SK-N-SH (cell line): ENCODE results near the gene RPRD2. TPM values are rescaled to one million over a fixed set of nuclear protein-coding genes. Genes with fewer than 3 reads are reported as not detected.
A peak's percentile ranks its signal among the peaks of the same experiment; 100 is the strongest.

Source experiments
- CTCF ChIA-PET: fragments of 300-600, 350-600 bp; formaldehyde crosslinking; extraction: SDS; loops from one replicate; lab custom pipeline; 2021; lab: Yijun Ruan, JAX
- POLR2A ChIA-PET: fragments of 350-600 bp; sonication (Branson Sonifier 250); formaldehyde crosslinking; extraction: SDS; loops from one replicate; lab custom pipeline; 2020; ENCODE audit warnings: antibody characterized with exemption, inconsistent platforms; lab: Yijun Ruan, JAX
- DNase-seq: peaks from one replicate; pipeline ENCODE4 v3.0.0; 2012
- H2AFZ ChIP-seq: fragments of 200-600 bp; sonication (generic); 2 replicates; pipeline ENCODE4 v1.8.1; 2016; ENCODE audit warnings: antibody characterized with exemption, mild to moderate bottlenecking, low read depth
- H3F3A ChIP-seq: fragments of 200-600 bp; sonication (generic); replicated peaks from 2 replicates; pipeline ENCODE3; 2016; ENCODE audit warnings: antibody characterized with exemption, mild to moderate bottlenecking; ENCODE audit not compliant: insufficient read depth
- H3K27ac ChIP-seq, 2 experiments: fragments of 200-500 bp in 1 of 2; fragments of 200-600 bp in 1 of 2; sonication (Bioruptor generic) in 1 of 2; sonication (generic), shearing (Covaris generic) in 1 of 2; 2 replicates each; pipeline versions ENCODE4 v1.5.1 to v1.6.1; 2014 to 2016; ENCODE audit warnings: low read depth in 2 of 2, inconsistent platforms in 1 of 2, low read length in 1 of 2, mild to moderate bottlenecking in 1 of 2, mixed read lengths in 1 of 2
- H3K27me3 ChIP-seq: fragments of 200-600 bp; sonication (generic), shearing (Covaris generic); 2 replicates; pipeline ENCODE4 v1.6.1; 2016; ENCODE audit warnings: mixed run types; ENCODE audit not compliant: insufficient read depth
- H3K36me3 ChIP-seq, 2 experiments: fragments of 200-500 bp in 1 of 2; fragments of 200-600 bp in 1 of 2; sonication (Bioruptor generic) in 1 of 2; sonication (generic) in 1 of 2; replicated peaks in 1 of 2; 2 replicates each; pipeline versions ENCODE3 to v1.5.1; 2014 to 2016; ENCODE audit warnings: low read length in 1 of 2, mild to moderate bottlenecking in 1 of 2; ENCODE audit not compliant: insufficient read depth in 2 of 2, control insufficient read depth in 1 of 2
- H3K4me1 ChIP-seq, 2 experiments: fragments of 200-500 bp in 1 of 2; fragments of 200-600 bp in 1 of 2; sonication (Bioruptor generic) in 1 of 2; sonication (generic), shearing (Covaris generic) in 1 of 2; 2 replicates each; pipeline versions ENCODE4 v1.5.1 to v1.6.1; 2014 to 2016; ENCODE audit warnings: low read depth in 1 of 2, low read length in 1 of 2, mixed run types in 1 of 2; ENCODE audit not compliant: insufficient read depth in 2 of 2, control insufficient read depth in 1 of 2
- H3K4me2 ChIP-seq: fragments of 200-600 bp; sonication (generic), shearing (Covaris generic); 2 replicates; pipeline ENCODE4 v1.6.1; 2017; ENCODE audit warnings: mixed run types
- H3K4me3 ChIP-seq, 2 experiments: fragments of 200-500 bp in 1 of 2; fragments of 200-600 bp in 1 of 2; sonication (Bioruptor generic) in 1 of 2; sonication (generic), shearing (Covaris generic) in 1 of 2; 2 replicates each; pipeline versions ENCODE4 v1.5.1 to v1.8.1; 2014 to 2016; ENCODE audit warnings: low read depth in 2 of 2, inconsistent platforms in 1 of 2, low read length in 1 of 2, mild to moderate bottlenecking in 1 of 2, mixed read lengths in 1 of 2, moderate library complexity in 1 of 2
- H3K79me2 ChIP-seq: fragments of 200-600 bp; sonication (generic); 2 replicates; pipeline ENCODE4 v1.8.1; 2017; ENCODE audit warnings: mild to moderate bottlenecking; ENCODE audit not compliant: insufficient read depth
- H3K9ac ChIP-seq: fragments of 200-600 bp; sonication (generic); 2 replicates; pipeline ENCODE4 v1.6.1; 2017; ENCODE audit warnings: mixed run types
- H3K9me2 ChIP-seq: fragments of 200-600 bp; sonication (generic); 2 replicates; pipeline ENCODE4 v1.6.1; 2017; ENCODE audit warnings: mixed run types
- H3K9me3 ChIP-seq: fragments of 200-600 bp; sonication (generic); 2 replicates; pipeline ENCODE4 v1.6.1; 2017; ENCODE audit warnings: mixed run types, mild to moderate bottlenecking, moderate library complexity
- H4K20me1 ChIP-seq: fragments of 200-600 bp; sonication (generic); 2 replicates; pipeline ENCODE4 v1.6.1; 2017; ENCODE audit warnings: mild to moderate bottlenecking, mixed run types; ENCODE audit not compliant: insufficient read depth
- FOSL2 ChIP-seq: IDR thresholded peaks from 2 replicates; pipeline ENCODE4 v1.4.0; 2012; ENCODE audit warnings: low read depth, mild to moderate bottlenecking, moderate library complexity, borderline replicate concordance
- FOXM1 ChIP-seq: IDR thresholded peaks from 2 replicates; pipeline ENCODE4 v1.4.0; 2012; ENCODE audit warnings: low read depth, mild to moderate bottlenecking
- JUND ChIP-seq: IDR thresholded peaks from 2 replicates; pipeline ENCODE4 v1.4.0; 2012
- RXRA ChIP-seq: IDR thresholded peaks from 2 replicates; pipeline ENCODE4 v1.4.0; 2012; ENCODE audit warnings: low read depth, mild to moderate bottlenecking, borderline replicate concordance
- SIN3A ChIP-seq: IDR thresholded peaks from 2 replicates; pipeline ENCODE4 v1.6.1; 2012; ENCODE audit warnings: low read depth, mild to moderate bottlenecking, low read length, moderate library complexity, borderline replicate concordance
- TAF1 ChIP-seq: IDR thresholded peaks from 2 replicates; pipeline ENCODE4 v1.6.1; 2012; ENCODE audit warnings: low read depth, mild to moderate bottlenecking, low read length, moderate library complexity, borderline replicate concordance
- TCF12 ChIP-seq: IDR thresholded peaks from 2 replicates; pipeline ENCODE4 v1.4.0; 2012
- WGBS: methylation state at CpG from one replicate; pipeline ENCODE4 v1.1.6; 2017; ENCODE audit warnings: low lambda C conversion rate; 5-methylcytosine and 5-hydroxymethylcytosine counted together
- polyA plus RNA-seq, 3 experiments: library from polyadenylated mRNA; depleted of rRNA; stranded (reverse); fragments of >200 nt; gene quantifications; 2 replicates each; pipeline ENCODE4 v1.2.3, GENCODE V29; 2012
- TF ChIP-seq, protein P1 (sequence below): IDR thresholded peaks from 2 replicates; pipeline ENCODE4 v1.4.0; 2012; ENCODE audit warnings: low read depth, borderline replicate concordance
- TF ChIP-seq, protein P2 (sequence below): IDR thresholded peaks from 2 replicates; pipeline ENCODE4 v1.4.0; 2012; ENCODE audit warnings: low read depth, borderline replicate concordance
- TF ChIP-seq, protein P3 (sequence below): fragments of 200-600 bp; sonication (generic); IDR thresholded peaks from 2 replicates; pipeline ENCODE4 v1.6.1; 2017; ENCODE audit warnings: antibody characterized with exemption, mild to moderate bottlenecking, moderate library complexity

The RPRD2 gene
- polyA plus RNA-seq, 1 of the 3 experiments (the other 2 are of a cell fraction), result 9.2 TPM

DNA sequence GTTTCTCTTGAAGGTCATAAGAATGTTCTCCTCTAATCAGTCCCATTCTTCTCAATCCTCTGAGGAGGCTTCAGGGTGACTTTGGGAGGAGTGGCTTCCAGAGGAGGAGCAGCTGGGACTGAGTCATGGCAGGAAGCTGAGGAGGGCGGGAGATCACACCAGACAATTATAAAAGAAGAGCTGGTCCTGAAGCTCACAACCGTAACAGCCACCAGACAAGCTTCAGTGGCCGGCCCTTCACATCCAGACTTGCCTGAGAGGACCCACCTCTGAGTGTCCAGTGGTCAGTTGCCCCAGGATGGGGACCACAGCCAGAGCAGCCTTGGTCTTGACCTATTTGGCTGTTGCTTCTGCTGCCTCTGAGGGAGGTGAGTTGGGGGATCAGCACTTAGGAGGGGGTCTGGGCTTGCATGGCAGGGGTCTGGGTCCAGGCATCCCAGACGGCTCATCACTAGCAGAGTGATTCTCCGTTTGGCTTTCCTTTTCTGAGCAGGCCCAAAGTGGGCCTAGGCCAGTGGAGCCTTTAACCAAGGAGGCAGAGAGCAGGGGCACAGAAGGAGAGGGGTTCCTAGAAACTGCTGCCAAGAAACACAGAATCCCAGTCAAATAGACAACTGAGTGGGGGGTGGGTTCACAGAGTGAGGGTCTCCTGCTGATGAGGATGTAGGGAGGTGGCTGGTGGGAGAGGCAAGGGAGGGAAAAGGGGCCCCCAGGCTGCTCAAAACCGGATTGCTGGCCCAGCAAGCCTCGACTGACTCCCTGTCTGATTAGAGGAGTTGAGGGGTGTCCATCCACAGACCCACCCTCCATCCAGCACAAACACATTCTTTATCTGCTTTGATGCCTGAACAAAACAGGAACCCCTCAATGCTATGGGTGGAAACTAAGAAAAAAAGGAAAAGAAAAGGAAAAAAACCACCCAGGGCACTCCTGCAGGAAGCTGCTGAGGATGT, 144.2 kb downstream of the RPRD2 start, which contains the start of gene ECM1:
Gene ECM1, plus strand, starts transcription at position 198 of the 953 bp plus-strand sequence. Its CDS starts 101 bp downstream, at position 299.
- H4K20me1 ChIP-seq, result no peaks in the 10 kb centered on the region
- TF ChIP-seq, protein P1, sequence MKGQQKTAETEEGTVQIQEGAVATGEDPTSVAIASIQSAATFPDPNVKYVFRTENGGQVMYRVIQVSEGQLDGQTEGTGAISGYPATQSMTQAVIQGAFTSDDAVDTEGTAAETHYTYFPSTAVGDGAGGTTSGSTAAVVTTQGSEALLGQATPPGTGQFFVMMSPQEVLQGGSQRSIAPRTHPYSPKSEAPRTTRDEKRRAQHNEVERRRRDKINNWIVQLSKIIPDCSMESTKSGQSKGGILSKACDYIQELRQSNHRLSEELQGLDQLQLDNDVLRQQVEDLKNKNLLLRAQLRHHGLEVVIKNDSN, result no peak
- TF ChIP-seq TAF1 (peak; percentile 40; the same call in 1 of the 2 replicates), FOSL2 (peak; percentile 69; the same call in 1 of the 2 replicates), RXRA (no peak), FOXM1 (no peak), SIN3A (0 out of 2 replicates have a peak, but pooled peaks have one; percentile 29), JUND (peak; percentile 64; the same call in 1 of the 2 replicates), TCF12 (peak; percentile 37; the same call in 1 of the 2 replicates)
- TF ChIP-seq, protein P2, sequence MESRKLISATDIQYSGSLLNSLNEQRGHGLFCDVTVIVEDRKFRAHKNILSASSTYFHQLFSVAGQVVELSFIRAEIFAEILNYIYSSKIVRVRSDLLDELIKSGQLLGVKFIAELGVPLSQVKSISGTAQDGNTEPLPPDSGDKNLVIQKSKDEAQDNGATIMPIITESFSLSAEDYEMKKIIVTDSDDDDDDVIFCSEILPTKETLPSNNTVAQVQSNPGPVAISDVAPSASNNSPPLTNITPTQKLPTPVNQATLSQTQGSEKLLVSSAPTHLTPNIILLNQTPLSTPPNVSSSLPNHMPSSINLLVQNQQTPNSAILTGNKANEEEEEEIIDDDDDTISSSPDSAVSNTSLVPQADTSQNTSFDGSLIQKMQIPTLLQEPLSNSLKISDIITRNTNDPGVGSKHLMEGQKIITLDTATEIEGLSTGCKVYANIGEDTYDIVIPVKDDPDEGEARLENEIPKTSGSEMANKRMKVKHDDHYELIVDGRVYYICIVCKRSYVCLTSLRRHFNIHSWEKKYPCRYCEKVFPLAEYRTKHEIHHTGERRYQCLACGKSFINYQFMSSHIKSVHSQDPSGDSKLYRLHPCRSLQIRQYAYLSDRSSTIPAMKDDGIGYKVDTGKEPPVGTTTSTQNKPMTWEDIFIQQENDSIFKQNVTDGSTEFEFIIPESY, result no peak
- TF ChIP-seq, protein P3, sequence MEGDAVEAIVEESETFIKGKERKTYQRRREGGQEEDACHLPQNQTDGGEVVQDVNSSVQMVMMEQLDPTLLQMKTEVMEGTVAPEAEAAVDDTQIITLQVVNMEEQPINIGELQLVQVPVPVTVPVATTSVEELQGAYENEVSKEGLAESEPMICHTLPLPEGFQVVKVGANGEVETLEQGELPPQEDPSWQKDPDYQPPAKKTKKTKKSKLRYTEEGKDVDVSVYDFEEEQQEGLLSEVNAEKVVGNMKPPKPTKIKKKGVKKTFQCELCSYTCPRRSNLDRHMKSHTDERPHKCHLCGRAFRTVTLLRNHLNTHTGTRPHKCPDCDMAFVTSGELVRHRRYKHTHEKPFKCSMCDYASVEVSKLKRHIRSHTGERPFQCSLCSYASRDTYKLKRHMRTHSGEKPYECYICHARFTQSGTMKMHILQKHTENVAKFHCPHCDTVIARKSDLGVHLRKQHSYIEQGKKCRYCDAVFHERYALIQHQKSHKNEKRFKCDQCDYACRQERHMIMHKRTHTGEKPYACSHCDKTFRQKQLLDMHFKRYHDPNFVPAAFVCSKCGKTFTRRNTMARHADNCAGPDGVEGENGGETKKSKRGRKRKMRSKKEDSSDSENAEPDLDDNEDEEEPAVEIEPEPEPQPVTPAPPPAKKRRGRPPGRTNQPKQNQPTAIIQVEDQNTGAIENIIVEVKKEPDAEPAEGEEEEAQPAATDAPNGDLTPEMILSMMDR, result no peak
- H3K36me3 ChIP-seq, result peaks cover 0 to 16% of the 10 kb centered on the region in 2 experiments
- H3F3A ChIP-seq, result peaks cover 5% of the 10 kb centered on the region
- H3K4me2 ChIP-seq, result peak within 1 kb of the TSS; percentile 90
- peak within 1 kb of the TSS; percentile 44 for H2AFZ ChIP-seq
- H3K4me3 ChIP-seq, result peak within 1 kb of the TSS; percentile 7 to 55; a peak in 3 of 4 replicates
- DNase-seq, result no peak
- H3K9me3 ChIP-seq, result no peaks in the 10 kb centered on the region
- no peaks in the 10 kb centered on the region for H3K9me2 ChIP-seq
- peaks cover 6 to 13% of the 10 kb centered on the region in 2 experiments; a peak in 2 of 4 replicates for H3K4me1 ChIP-seq
- H3K27ac ChIP-seq, result peak within 1 kb of the TSS; percentile 63 to 75
- 36% methylated on average over 7 of the region's 7 CpGs for WGBS
- ChIA-PET CTCF (interaction anchor here (1.0 to 6.0 kb wide), 2 partner anchors 24 to 53 kb away, joined by 3 to 29 read pairs; no protein-coding TSS in a partner anchor), POLR2A (no interaction called here)
- H3K27me3 ChIP-seq, result no peaks in the 10 kb centered on the region
- peaks cover 13% of the 10 kb centered on the region for H3K79me2 ChIP-seq
- peak within 1 kb of the TSS; percentile 73 for H3K9ac ChIP-seq
